CD1c-positive myeloid dendritic cell (primary cell): ENCODE results near the gene SLX4IP.
A peak's percentile ranks its signal among the peaks of the same experiment; 100 is the strongest.
"Not testable (repeated sequence)": the region's sequence is repeated elsewhere in the genome, so short reads cannot be mapped to it uniquely, and the experiment has no call there.

ENCODE experiments used
- DNase-seq: peaks from one replicate; pipeline ENCODE4 v3.0.0-alpha.2; 2016; ENCODE audit errors: extremely low spot score

Gene SLX4IP

DNA sequence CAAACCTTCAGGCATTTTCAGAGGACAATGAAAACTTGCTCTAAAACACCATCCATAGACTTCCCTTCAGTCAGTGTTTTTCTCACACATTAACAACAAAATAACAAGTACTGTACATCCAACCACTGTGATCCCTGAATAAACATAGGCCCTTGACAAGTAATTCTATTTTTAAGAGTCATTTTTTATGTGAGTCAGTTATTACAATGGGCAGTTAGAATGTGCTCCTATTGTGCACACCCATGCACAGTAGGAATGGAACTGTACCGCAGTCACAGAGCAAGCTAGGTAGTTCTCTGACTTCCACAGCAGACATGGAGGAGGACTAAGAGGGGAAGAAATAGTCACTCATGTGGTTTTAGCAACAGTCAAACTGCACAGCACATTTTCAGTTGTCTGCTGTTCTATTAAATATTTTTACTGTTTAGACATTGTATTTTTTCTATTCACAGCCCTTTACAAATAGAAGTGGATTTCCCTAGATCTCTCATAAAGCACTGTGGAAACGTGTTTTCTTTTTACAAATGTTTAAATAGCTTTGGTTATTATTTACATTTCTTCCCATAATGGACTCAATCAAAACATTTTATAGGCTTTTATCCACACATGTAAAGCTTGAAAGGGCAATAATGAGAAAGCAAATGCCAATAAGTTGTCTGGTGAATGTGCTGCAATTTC is 138.3 kb downstream of the SLX4IP start:
- DNase-seq = no peak

DNA sequence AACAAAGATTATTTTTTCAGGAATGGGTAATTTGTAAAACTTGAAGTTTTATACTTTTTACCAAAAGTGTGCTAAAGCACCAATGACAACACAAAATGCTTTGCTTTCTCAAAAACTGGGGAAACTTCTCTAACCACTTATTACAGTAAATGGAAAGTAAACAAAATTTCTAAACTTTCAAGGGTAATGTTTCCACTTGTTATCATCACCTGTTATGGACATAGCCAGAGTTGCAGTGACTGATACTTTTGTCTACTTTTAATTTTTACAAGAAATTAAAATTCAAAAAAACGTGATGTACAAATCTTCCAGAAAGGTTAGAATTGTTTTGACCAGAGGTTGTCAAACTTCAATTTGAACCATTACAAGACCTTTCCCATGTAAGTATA is 138.8 kb downstream of the SLX4IP start:
- DNase-seq = no peak

DNA sequence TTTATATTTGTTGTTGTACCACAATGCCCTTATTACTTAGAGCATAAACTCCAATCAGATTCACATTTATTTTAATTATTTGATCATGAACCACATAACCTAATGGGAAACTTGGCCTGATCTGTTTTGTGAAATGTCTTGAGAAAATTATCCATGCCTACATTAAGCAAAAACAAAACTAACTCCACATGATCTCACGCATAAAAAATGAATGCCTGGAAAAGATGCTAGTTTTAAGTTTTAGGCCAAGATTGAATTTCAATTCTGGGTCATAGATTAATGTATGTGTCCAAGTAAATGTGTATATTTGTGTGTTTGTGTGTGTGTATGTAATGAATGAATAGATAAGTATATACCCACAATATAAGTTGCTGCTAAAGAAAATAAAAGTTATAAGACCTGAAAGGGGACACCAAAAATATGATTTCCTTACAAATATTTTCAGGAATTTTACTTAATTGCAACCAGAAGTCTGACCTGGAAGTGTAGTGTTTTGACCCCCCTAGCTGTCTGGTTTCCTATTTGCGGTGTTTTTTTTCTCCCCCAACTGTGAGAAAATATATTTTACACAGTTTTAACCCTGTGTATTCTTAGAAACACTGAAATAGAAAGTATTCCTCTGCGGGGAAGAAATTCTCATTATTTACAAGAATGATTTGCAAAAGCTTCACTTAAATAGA is 141.4 kb downstream of the SLX4IP start:
- no peak for DNase-seq

DNA sequence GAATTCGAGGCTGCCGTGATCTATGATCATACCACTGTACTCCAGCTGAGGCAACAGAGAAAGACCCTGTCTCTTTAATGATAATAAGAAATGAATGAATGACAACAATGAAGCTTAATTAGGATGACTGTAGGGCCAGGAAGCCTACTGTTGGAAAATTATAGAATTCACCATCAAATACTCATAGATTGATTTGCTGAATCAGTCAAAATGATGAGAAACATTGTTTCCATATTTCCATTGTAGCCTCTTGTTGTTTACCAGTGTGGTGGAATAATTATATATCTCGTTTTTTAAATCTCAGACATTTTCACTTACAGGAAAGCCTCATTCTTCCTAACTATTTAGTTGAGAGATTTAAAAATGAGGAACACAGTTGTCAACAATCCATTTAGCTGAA is 142.5 kb downstream of the SLX4IP start:
- no peak for DNase-seq

DNA sequence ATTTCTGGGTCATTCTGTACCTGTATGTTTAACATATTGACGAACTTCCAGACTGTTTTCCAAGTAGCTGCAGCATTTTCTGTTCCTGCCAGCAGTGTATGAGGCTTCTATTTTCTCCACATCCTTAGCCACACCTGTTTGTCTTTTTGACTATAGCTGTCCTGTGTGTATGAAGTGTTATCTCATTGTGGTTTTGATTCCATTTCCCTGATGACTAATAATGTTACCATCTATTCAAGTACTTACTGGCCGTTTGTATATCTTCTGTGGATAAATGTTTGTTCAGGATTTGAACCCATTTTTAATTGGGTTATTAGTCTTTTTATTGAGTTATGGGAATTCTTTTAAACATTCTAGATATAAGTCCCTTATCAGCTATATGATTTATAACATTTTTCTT is 143.5 kb downstream of the SLX4IP start:
- no peak for DNase-seq

DNA sequence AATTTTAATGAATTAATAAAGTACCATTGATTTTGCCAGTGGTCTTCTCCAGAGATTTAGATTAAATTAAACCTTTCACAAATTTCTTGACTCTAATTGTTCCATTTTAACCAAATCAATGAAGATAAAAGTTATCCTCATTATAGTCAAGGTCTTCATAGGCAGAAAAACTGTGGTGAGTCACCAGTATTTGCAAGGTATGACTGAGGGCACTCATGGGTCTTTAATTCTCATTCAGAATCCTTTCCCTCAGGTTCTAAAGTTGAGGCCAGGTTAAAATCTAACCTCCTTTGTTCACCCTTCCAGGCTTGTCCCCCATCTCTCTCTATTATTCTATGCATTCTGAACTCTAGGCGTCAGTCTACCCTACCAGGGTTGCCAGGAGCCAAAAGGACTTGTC is 144.8 kb downstream of the SLX4IP start:
- DNase-seq = no peak

DNA sequence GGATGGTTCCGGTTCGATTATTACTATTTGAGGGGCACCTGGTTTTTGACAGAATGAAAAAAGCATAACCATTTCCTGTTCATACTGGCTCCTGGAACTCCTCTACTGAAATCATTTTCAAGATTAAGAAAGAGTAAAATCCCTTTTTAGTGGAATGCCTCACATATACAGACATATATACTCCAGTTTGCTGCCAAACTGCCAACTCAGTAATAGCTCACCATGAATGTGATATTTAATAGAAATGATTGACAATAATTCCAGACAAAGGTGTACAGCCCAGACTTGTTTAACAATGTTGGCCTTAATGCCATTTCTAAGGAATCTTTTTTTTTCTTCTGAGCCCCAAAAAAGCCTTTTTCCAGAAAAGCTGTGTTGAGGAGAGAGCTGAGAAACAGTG is 145.6 kb downstream of the SLX4IP start:
- no peak for DNase-seq

DNA sequence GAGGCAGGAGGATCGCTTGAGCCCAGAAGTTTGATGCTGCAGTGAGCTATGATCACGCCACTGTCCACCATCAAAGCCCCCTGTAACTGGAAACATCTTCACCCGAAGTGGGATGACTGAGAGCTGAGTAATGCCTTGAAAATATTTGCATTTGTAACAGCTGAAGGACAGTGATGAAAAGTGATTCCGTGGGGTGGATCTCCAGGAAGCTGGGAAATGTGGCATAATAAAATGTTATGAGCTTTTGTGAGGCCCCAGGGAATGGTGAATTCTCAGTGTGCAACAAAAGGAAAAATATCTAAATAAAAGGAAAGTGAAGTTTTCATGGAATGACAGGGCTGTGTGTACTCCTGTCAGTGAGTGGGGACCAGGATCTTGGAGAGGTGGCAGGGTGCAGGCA is 146.7 kb downstream of the SLX4IP start:
- no peak for DNase-seq

DNA sequence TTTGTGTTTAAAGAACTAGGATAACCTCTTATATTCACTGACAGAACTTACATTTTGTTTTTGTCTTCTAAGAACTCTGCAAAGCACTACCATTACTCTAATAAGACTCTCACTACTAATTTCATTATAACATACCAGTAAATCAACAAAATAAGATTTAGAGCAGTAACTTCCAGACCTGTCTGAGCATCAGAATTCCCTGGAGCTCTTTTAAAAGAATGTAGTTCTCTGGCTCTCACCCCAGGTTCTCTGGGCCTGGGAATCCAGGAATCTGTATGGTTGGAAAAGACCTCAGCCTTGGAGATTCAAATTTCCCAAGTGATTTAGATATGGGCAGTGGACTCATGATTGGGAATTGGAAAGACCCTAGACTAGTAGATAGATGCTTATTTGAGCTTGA is 149.3 kb downstream of the SLX4IP start:
- no peak for DNase-seq

DNA sequence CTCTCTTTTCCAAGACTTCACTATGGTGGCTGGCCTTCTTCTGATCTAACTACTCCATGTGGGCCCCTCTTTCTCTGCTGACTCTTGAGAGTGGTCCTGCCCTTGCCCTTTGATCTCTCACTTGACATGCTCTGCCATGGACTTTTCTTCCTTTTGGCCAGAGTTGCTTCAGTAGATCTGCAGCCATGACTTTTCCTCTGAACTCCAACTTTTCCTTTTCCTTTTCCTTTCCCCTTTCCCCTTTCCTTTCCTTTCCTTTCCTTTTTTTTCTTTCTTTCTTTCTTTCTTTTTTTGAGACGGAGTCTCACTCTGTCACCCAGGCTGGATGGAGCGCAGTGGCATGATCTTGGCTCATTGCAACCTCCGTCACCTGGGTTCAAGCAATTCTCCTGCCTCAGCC is 150.2 kb downstream of the SLX4IP start:
- DNase-seq = no peak

DNA sequence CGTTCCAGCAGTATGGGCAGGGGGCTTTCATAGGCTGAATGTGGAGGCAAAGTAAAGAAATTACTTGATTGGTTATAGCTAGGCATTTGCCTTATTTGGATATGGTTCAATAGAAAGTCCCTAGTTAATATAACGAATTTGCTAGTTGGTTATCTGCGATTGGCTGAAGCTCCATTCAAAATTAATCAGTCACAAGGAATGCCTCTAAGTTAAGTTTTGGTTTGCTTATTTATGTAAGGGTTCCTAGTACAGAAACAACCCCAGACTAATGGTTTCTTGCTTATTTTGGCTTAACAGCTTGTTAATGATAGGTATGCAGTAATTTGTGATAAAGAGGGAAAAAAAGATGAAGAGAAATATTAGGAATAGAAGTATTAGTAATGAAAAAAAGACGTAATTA is 151.2 kb downstream of the SLX4IP start:
- no peak for DNase-seq

DNA sequence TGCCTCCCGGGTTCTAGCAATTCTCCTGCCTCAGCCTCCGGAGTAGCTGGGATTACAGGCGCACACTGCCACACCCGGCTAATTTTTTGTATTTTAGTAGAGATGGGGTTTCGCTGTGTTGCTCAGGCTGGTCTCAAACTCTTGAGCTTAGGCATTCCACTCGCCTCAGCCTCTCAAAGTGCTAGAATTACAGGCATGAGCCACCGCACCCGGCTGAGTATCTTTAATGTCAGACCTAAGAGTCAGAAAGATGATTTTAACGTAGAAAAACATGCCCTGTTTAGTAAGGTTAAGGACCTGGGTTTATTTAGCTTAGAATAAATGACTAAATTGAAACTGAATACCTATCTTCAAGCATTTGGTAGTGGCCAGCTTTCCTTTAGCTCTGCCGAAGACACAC is 155.3 kb downstream of the SLX4IP start:
- DNase-seq = not testable (repeated sequence)

DNA sequence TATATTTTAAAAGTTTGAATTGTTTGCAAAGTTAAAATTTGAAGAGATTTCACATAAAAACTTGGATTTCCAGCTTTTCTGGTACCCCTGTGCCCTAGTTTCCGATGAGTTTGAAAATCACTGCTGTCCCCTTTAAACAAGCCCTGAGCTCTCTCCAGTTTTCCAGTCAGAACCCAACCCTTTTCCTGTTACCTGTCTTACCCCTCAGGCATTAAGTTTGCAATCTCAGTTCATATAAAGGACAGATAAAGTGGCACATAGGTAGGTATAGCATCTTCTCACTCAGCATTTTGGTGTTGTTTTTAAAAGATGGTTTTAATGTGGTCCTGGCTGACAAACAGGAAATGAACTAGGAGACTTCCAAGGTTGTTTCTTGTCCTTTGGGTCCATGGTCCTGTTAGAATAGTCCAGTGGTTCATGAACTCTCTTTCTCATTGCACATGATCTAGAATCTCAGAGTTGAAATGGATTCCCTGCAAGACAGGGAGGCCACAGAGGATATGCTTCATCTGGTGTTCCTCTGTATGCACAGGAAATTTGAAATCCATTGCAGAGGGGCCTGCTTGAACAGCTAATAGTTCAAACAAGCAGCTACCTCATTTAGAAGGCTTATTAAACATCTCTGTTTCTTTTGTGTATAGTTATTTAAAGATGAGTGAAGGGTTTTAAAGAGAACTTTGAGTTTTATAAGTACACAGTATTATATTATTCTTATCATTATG is 156.0 kb downstream of the SLX4IP start:
- no peak for DNase-seq

DNA sequence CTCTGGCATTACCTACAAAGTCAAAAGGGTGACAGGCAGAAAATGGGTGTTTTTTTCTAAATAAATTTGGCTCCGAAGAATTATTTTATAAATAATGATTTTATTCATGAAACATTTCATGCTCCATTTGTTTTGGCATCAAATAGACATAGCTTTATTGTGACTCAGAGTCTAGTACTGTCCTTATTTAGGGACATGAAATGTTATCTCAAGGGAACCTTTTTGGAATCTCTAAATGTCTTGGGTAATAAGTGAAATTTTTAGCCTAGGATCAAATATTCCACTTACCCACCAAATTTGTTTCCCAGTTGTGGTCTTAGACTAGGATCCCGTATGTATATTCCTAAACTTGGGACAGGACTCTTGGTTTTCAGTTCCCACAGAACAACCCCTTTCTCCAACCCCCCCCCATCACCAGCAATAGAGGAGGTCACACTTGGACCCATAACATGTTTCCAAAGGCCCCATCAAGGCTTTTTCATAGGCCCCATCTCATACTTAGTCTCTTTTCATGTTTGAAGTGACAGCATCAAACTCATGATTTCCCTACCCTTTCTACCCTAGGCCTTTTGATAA is 156.9 kb downstream of the SLX4IP start:
- DNase-seq = no peak

DNA sequence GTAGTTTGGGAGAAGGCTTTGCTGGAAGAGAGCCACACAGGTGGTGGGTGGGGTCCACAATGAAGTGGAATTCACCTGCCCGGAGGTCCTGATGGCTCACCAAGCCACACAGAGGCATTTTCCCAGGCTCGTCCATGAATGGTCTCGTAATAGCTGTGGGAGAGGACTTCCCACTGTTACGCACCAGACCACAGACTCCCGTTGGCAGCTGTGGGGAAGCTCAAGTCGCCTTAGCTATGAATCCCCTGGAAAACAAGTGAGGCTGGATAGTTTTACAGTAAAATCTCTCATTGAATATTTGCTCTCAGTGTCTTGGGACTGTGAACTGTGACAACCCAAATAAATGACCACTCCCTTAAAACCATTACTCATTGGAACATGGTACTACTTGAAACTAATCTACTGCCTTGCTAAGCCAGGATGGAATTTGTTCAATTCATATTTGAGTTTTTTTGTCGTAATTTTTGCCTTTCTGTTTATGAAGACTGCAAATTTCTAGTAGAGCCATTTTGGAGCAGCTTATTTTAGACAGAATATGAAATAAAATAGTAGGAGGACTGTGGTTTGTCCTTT is 159.3 kb downstream of the SLX4IP start:
- DNase-seq = no peak

DNA sequence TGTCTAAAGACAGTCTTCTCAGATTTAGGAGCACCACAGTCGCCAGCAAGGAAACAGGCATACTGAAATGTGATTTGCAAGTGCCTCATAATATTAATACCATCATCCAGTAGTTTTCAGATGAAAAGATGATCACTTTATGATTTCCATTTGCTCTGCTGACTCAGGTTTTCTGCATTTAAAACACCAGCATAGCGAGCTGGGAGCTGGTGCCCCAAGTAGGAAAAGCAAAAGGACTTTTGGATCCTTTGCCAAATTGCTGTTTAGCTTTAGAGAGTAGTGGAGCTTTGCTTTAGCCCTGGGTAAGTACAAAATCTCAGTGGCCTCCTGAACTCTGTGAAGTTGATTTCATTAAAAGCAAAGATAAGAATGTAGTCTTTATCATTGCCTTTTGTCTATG is 160.2 kb downstream of the SLX4IP start:
- DNase-seq = no peak

DNA sequence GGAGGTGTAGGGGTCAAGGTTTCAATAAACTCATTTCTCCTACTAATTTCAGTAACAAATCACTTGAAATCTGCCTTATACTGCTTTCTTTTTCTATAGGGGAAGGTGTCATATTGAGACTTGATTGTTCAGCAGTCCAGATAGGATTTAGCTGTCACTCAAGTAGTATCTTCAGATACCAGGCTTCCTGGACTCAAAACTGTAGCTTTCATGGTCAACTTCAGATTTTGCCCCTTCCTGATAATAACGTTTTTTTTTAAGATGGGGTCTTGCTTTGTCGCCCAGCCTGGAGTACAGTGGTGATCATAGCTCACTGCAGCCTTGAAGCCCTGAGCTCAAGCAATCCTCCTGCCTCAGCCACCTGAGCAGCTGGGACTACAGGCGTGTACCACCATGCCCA is 160.9 kb downstream of the SLX4IP start:
- DNase-seq = no peak

DNA sequence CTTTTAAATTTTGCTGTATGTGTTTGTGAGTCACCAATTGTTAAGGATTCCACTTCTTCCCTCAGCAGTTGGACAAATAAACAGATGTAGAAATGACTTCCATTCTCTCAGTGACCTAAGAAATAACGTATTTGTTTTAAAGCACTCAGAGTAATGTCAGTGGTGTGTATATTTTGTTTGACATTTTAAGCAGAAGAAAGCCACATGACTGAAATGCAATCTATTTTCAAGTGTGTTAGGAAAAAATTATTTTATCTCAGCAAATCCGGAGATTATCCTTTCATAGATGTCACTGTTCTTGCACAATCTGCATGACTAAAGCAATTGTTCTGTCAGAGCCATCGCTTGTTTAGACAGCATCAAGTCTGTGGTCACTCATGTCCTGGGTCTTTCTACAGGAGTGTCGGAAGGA is 161.6 kb downstream of the SLX4IP start:
- DNase-seq = peak; percentile 19

DNA sequence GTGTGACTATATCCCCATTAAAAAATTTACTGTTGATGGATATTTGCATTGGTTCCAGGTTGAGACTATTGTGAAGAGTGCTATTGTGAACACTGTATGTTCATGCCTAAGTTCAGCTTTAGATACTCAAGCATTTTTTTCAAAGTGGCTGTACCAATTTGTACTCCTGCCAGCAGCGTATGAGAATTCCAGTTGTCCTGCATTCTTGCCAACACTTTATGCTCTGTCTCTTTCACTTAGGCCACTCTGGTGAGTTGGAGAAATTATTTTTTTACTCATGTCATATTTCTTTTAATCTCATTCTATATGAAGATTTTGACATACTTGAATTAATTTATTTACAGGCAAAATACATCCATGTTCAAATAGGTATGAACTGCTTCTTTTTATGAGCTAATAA is 162.5 kb downstream of the SLX4IP start:
- no peak for DNase-seq

DNA sequence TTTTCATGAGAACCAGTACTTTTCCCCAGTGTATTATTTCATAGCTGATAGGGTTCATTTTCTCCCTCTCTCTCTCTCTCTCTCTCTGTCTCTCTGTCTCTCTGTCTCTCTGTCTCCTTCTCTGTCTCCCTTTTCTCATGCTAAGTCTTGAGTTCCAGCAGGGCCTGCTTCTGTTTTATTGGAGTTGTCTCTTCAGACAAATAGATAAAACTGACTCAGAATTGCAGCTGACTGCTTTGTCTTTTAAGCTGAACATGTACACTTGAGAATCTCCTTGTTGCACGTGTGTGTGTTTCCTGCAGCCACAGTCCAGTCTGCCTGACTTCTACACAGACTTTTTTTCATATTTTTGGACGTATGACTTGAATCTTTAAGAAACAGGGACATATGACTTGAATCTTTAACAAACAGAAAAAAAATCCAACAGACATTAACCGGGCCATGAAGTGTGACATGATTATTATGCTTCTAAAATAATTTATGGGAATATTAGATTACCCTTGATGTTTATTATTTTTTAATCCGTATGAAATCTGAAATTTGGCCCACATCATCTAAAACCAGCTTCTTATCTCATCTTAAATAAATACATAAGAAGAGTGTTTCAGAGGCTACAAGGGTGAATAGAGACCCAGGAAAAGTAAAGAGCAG is 167.2 kb downstream of the SLX4IP start:
- DNase-seq = no peak

DNA sequence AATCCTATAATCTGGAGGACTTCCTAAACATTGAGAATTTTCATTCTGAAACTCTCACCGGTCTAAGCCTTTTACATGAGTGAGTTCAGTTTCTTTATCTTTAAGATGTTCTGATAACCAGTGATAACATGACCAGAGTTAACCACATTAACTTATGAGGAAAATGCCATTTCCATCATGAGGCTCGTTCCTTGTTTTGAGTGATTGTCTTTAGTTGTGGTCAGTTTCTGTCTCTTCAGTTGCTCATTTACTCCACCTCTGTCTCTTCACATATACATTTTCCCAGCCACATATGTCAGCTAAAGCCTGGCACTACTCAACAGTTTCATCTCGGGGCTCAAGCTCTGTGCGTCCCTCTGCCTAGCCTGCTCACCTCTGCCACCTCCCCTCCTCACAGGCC is 168.3 kb downstream of the SLX4IP start:
- no peak for DNase-seq
